ENCODE measurements around the gene HCN2.

Gene HCN2

GRCh38 chr19:662962-663681 lies 73.4 kb downstream of the HCN2 start, which contains the start of gene RNF126:
Gene RNF126, minus strand, starts transcription at chr19:663214. Its CDS starts 93 bp downstream, at chr19:663121.
- Histone ChIP-seq H3K4me3 (peak within 1 kb of the TSS; percentile 90), H3K27ac (peak within 1 kb of the TSS; percentile 88 to 94)
- TF ChIP-seq CTCF (IDR thresholded peaks at IDR 0.05) = no peak
- DNase-seq (ENCODE audit: low spot score) = peak; percentile 94

- TF ChIP-seq CTCF (IDR thresholded peaks at IDR 0.05) = no peak
- peak overlapping the region; percentile 85 to 94 for H3K27ac ChIP-seq
- H3K4me3 ChIP-seq = peak overlapping the region; percentile 90
- DNase-seq (ENCODE audit: low spot score) = no peak
These were observed 74.0 kb downstream of the HCN2 start for GRCh38 chr19:663682-664117.

- peak overlapping the region in 1 of 2 donors; percentile 17 for H3K27ac ChIP-seq
These were observed 75.3 kb downstream of the HCN2 start for GRCh38 chr19:664913-665443.

More at GRCh38 chr19:664913-665443, 75.3 kb downstream of the HCN2 start:
- peak overlapping the region; percentile 39 for H3K4me3 ChIP-seq
- no peak for DNase-seq (ENCODE audit: low spot score)
- TF ChIP-seq CTCF (IDR thresholded peaks at IDR 0.05) = peak; percentile 96
